ENCODE results near the gene FANCM. TPM values are rescaled to one million over a fixed set of nuclear protein-coding genes. Genes with fewer than 3 reads are reported as not detected.

The FANCM gene
- total and polyA plus RNA-seq, 2 donors (not counting 3 experiments of a cell fraction or from before 2014, with no cell fraction given): 2.2 to 13.7 TPM

- no peak for FAIRE-seq
- CTCF ChIA-PET: interaction anchor here (1.2 kb wide), 1 partner anchor 8 kb away, joined by 3 read pairs; no protein-coding TSS in a partner anchor
Measured at GRCh38 chr14:45118594-45118993, 17.1 kb upstream of the FANCM start.

More at GRCh38 chr14:45118594-45118993, 17.1 kb upstream of the FANCM start:
- no TSS peak for BruUV-seq (replicated peaks)
- H3K79me2 ChIP-seq (ENCODE audit: control insufficient read depth, insufficient read depth, low read length): peaks cover 4% of the 10 kb centered on the region
- H2AFZ ChIP-seq (ENCODE audit: low read depth, low read length): no peak overlapping the region
- no peak for TF ChIP-seq POLR2AphosphoS5 (IDR thresholded peaks at IDR 0.05; ENCODE audit: insufficient read depth, low read depth, low read length)
- no peak for TF ChIP-seq JUN (IDR thresholded peaks at IDR 0.05; ENCODE audit: borderline replicate concordance, insufficient read depth, insufficient read length, low read depth)
- no peak for TF ChIP-seq GATA2 (IDR thresholded peaks at IDR 0.05; ENCODE audit: insufficient read depth, insufficient read length, low read depth, low read length)
- TF ChIP-seq, protein P1, sequence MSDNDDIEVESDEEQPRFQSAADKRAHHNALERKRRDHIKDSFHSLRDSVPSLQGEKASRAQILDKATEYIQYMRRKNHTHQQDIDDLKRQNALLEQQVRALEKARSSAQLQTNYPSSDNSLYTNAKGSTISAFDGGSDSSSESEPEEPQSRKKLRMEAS (IDR thresholded peaks at IDR 0.05; ENCODE audit: insufficient read depth, insufficient read length): no peak
- TF ChIP-seq MYC (IDR thresholded peaks at IDR 0.05; ENCODE audit: low read depth, low read length): no peak
- no peak for TF ChIP-seq POLR2A (IDR thresholded peaks at IDR 0.05; ENCODE audit: low read depth, low read length)
- TF ChIP-seq FOS (IDR thresholded peaks at IDR 0.05; ENCODE audit: borderline replicate concordance, insufficient read depth, low read length): no peak
- no peak for TF ChIP-seq EZH2 (IDR thresholded peaks at IDR 0.05; ENCODE audit: borderline replicate concordance, low read depth, low read length, severe bottlenecking)
- TF ChIP-seq CTCF (IDR thresholded peaks at IDR 0.05; ENCODE audit: extremely low read depth in 1 of 2, insufficient read depth in 1 of 2, low read depth in 1 of 2, low read length in 2 of 2): no peak
- POLR2A ChIA-PET: no interaction called here
- H3K4me2 ChIP-seq (ENCODE audit: insufficient read depth, low read length): no peak overlapping the region
- no peaks in the 10 kb centered on the region for H4K20me1 ChIP-seq (replicated peaks; ENCODE audit: control insufficient read depth, extremely low read depth, insufficient read depth, low read length)
- H3K27ac ChIP-seq (ENCODE audit: insufficient read depth, low read depth, low read length): no peak overlapping the region
- H3K27me3 ChIP-seq (ENCODE audit: control insufficient read depth in 2 of 2, insufficient read depth in 2 of 2, low read length in 2 of 2): no peaks in the 10 kb centered on the region
- no peaks in the 10 kb centered on the region for H3K9me3 ChIP-seq (replicated peaks; ENCODE audit: control insufficient read depth, insufficient read depth, low read length)
- no peak overlapping the region for H3K4me3 ChIP-seq (replicated peaks in 1 of 3; ENCODE audit: insufficient read depth in 1 of 3, low read depth in 1 of 3, low read length in 3 of 3)
- no peaks in the 10 kb centered on the region for H3K9me1 ChIP-seq (replicated peaks; ENCODE audit: control insufficient read depth, extremely low read depth, insufficient read depth, low read length)
- no peak for DNase-seq (ENCODE audit: low read depth, low spot score)
- H3K36me3 ChIP-seq (ENCODE audit: control insufficient read depth in 2 of 2, extremely low read depth in 1 of 2, insufficient read depth in 2 of 2, low read length in 2 of 2): peaks cover 10 to 48% of the 10 kb centered on the region in 2 experiments
- H3K4me1 ChIP-seq (ENCODE audit: control insufficient read depth, extremely low read depth, insufficient read depth, low read length): peaks cover 2% of the 10 kb centered on the region
- intact Hi-C loops (cut with micrococcal nuclease): no loop called here
- no peak overlapping the region for H3K9ac ChIP-seq (replicated peaks; ENCODE audit: extremely low read depth, insufficient read depth, low read length)
- dilution Hi-C loops (cut with MboI; ENCODE audit: extremely low pct_ligation_motif_present, low sequenced_read_pairs): no loop called here
